Erythroblast (primary cell): Measurements from ENCODE around the gene YWHAQ.

Experiments used
- GATA1 ChIP-seq: IDR thresholded peaks from 2 replicates; pipeline ENCODE4 v1.6.1; 2011; ENCODE audit warnings: low read depth, mild to moderate bottlenecking, control low read depth, low read length, moderate library complexity
- POLR2A ChIP-seq: IDR thresholded peaks from 2 replicates; pipeline ENCODE4 v1.6.1; 2011; ENCODE audit warnings: mild to moderate bottlenecking, low read length

- no peak for TF ChIP-seq POLR2A
- TF ChIP-seq GATA1: peak; percentile 45
Observed at GRCh38 chr2:9673914-9674481, 43.2 kb upstream of the YWHAQ start.
